Stimulated activated CD8-positive, alpha-beta memory T cell treated with anti-CD3 and anti-CD28 coated beads, Interleukin-4, amount 100 ng/mL, for 4 hours (primary cell): ENCODE results near the gene SEMA3G.
A peak's percentile ranks its signal among the peaks of the same experiment; 100 is the strongest.

Source experiments
- DNase-seq, 2 donors: peaks; one replicate each; pipeline ENCODE4 v3.0.0-alpha.2; 2020; ENCODE audit warnings: low read depth in 2 of 2, low spot score in 1 of 2

The SEMA3G gene

GRCh38 chr3:52479877-52480575 is 35.1 kb upstream of the SEMA3G start:
- DNase-seq = no peak

- no peak for DNase-seq
These were observed 34.4 kb upstream of the SEMA3G start for GRCh38 chr3:52479037-52479876.

- DNase-seq = no peak
These were observed 32.8 kb upstream of the SEMA3G start for GRCh38 chr3:52477796-52478095.

GRCh38 chr3:52477076-52477795 is 32.3 kb upstream of the SEMA3G start:
- no peak for DNase-seq

GRCh38 chr3:52473026-52473425 is 28.1 kb upstream of the SEMA3G start:
- DNase-seq = no peak

- no peak for DNase-seq
These were observed 27.5 kb upstream of the SEMA3G start for GRCh38 chr3:52472239-52473000.

- no peak for DNase-seq
These were observed 26.7 kb upstream of the SEMA3G start for GRCh38 chr3:52471371-52472238.

- no peak for DNase-seq
These were observed 26.0 kb upstream of the SEMA3G start for GRCh38 chr3:52470920-52471319.

GRCh38 chr3:52469001-52469400 is 24.1 kb upstream of the SEMA3G start:
- DNase-seq = no peak

GRCh38 chr3:52468336-52468735 is 23.4 kb upstream of the SEMA3G start:
- no peak for DNase-seq

- DNase-seq = no peak
These were observed 18.5 kb upstream of the SEMA3G start for GRCh38 chr3:52463416-52463815.

GRCh38 chr3:52461874-52462273 is 17.0 kb upstream of the SEMA3G start:
- no peak for DNase-seq

GRCh38 chr3:52458770-52459545 is 14.1 kb upstream of the SEMA3G start:
- no peak for DNase-seq

- no peak for DNase-seq
These were observed 13.3 kb upstream of the SEMA3G start for GRCh38 chr3:52458031-52458760.

- no peak for DNase-seq
These were observed 11.9 kb upstream of the SEMA3G start for GRCh38 chr3:52456800-52457183.

- DNase-seq = no peak
These were observed 11.4 kb upstream of the SEMA3G start for GRCh38 chr3:52456169-52456799.

GRCh38 chr3:52455283-52456168 is 10.6 kb upstream of the SEMA3G start, which contains the start of gene NISCH:
Gene NISCH, plus strand, starts transcription at chr3:52455604. Its CDS starts 38 bp downstream, at chr3:52455642.
- DNase-seq = peak; percentile 92 to 94
